GM19099 (cell line): ENCODE data around the gene GTPBP6.

Experiments used
- POLR2A ChIP-seq: IDR thresholded peaks from 3 replicates; pipeline ENCODE4 v1.6.1; 2011; ENCODE audit warnings: low read depth; ENCODE audit not compliant: insufficient read length; ENCODE audit errors: extremely low read depth

The GTPBP6 gene

GRCh38 chrX:290476-291166 lies 28.0 kb downstream of the GTPBP6 start:
- no peak for TF ChIP-seq POLR2A

GRCh38 chrX:288561-288991 lies 30.0 kb downstream of the GTPBP6 start:
- no peak for TF ChIP-seq POLR2A

- TF ChIP-seq POLR2A = no peak
These were observed 30.9 kb downstream of the GTPBP6 start for GRCh38 chrX:287670-288069.

GRCh38 chrX:285076-285677 lies 33.4 kb downstream of the GTPBP6 start:
- no peak for TF ChIP-seq POLR2A

- peak; percentile 73 for TF ChIP-seq POLR2A
These were observed 35.3 kb downstream of the GTPBP6 start for GRCh38 chrX:283115-283845.

DNA sequence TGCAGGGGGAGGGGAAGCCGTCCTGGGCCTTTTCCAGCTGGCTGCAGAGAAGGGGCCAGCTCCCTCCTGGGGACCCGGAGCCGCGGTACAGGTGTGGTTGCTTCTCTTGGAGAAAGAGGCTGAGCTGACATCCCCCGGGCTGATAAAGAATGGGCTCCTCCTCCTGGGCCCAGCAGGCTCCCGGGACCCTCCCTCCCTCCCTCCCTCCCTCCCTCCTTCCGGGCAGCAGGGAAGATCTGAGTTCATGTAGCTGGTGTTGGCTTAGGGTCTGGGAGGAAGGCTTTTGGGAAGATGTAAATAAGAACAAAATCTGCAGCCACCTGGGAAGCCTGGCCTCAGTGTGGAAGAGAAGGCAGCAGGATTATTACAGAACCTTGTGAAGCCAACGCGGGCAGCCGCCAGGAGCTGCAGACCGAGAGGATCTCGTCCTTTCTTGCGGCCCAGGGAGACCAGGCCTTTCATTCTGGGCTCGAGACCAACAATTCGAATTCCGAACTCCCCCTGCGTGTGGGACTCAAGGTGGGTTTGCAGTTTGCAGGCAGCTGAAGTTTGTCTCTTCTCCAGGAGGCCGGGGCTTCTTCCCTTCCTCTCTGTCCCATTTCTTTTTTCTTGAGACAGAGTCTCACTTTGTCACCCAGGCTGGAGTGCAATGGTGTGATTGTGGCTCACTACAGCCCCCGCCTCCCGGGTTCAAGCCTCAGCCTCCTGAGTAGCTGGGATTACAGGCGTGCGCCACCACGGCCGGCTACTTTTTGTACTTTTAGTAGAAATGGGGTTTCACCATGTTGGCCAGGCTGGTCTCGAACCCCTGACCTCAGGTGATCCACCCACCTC lies 37.2 kb downstream of the GTPBP6 start, which contains the start of gene PLCXD1:
Gene PLCXD1 (plus strand): TSS at position 216 of the 834 bp plus-strand sequence. CDS start 2,807 bp downstream, outside the sequence.
- no peak for TF ChIP-seq POLR2A

GRCh38 chrX:276581-277201 lies 41.9 kb downstream of the GTPBP6 start:
- no peak for TF ChIP-seq POLR2A

DNA sequence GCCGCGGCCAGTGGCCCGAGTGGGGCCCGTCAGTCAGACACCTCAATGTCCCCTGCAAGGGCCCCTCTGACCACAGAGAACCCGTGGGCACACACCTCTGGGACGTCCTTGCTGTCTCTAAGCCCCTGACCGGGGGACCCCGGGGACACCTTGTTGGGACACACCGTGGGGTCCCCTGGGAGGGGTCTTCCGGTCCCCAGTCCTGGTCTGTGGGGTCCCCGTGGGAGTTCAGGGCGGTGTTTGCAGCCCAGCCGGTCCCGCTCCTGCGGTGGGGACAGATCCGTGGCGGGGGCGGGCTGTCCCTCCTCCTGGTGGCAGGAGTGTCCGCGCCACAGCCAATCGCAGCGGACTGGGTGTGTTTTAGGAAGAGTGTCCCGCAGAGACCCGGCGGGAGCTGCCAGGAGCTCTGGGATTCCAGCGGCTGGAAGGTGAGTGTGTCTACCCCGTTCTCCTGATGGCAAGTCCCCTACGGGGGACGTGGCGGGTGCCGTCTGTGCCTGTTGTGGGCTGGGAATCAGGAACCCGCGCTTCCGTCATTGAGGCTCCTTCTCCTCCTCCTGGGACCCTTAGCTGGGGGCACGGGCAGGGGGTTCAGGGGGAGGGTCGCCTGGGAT lies 42.5 kb downstream of the GTPBP6 start:
- TF ChIP-seq POLR2A = peak; percentile 27

- no peak for TF ChIP-seq POLR2A
These were observed 43.1 kb downstream of the GTPBP6 start for GRCh38 chrX:275476-275966.

DNA sequence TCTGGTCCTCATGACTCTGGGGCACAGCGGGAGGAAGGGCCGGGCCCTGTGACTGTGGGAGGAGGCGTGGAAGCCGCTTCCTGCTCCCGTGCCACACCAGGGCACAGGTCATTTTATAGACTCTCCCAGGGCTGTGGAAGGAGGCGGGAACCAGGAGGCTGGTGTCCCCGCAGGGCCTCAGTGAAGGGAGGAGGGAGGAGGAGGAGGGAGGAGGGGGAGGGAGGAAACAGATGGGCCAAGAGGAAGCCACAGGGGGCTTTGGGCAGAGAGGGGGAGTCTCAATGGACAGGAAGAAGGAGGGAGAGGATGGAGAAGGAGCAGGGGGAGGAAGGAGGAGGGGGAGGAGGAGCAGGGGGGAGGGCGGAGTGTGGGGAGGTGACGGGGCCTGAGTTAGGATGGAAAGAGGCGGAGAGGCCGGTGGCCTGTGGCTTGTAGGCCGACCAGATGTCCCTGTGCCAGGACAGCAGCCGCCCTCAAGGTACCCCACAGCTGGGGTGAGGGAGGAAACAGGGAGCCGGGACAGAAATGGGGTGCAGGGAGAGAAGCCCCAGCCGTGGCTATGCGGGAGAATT lies 43.6 kb downstream of the GTPBP6 start:
- TF ChIP-seq POLR2A = no peak

GRCh38 chrX:270848-271367 lies 47.7 kb downstream of the GTPBP6 start:
- no peak for TF ChIP-seq POLR2A

DNA sequence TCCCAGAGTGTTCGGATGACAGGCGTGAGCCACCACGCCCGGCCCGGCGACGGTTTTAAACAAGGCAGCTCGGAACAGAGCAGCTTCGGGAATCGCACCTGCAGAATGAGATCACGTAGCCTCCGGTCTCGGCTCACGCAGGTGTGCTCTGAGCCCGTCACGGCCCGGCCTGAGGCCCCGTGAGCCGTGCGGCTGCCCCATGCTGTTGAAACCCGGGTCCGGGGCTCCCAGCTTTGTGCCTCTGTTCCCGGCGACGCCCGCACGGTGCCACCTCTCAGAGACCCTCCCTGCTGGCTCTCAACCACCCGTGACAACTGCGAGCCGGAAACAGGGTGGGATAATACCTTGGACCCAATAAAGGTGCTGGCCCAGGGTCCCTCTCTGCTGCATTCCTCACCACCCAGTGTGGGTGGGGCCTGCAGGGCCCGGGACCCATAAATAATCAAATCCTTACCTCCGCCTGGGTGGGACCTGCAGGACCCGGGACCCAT lies 50.8 kb downstream of the GTPBP6 start:
- no peak for TF ChIP-seq POLR2A

- no peak for TF ChIP-seq POLR2A
These were observed 53.1 kb downstream of the GTPBP6 start for GRCh38 chrX:265502-265901.
